ENCODE data around the gene UBE2F. TPM values are rescaled to one million over a fixed set of nuclear protein-coding genes. Genes with fewer than 3 reads are reported as not detected.
"Not testable (repeated sequence)": the region's sequence is repeated elsewhere in the genome, so short reads cannot be mapped to it uniquely, and the experiment has no call there.

Gene UBE2F
- total RNA-seq, 2 donors from 2014 or later: 58.3 to 59.2 TPM

DNA sequence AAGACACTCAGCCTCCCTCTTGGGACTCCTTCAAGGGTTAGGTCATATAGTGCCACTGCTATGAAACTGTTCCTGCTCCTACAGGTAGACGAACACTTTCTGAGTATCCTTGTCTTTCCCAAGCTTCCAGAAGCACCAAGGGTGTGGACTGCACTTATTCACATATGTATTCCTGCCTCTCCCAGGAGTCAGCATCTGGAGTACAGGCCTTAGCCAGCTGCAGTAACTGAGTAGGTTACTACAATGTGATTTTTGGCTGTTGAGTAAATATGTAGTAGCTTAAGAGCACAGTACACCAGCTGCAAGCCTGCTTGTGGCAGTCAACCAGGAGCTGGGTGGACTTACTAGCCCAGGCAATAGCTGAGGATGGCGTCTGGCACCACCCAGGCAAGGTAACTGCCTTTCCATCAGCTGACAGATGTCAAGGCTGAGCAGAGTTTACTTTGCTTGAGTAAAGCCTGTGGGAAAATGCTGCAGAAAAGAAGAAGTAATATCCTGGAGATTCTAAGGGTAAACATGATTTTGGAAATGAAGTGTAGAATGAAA, 80.0 kb downstream of the UBE2F start:
- 87 to 100% methylated on average over 2 of the region's 2 CpGs for WGBS, 2 experiments (ENCODE audit: insufficient coverage in 1 of 2, insufficient read length in 1 of 2)
- no peak overlapping the region for H3K27ac ChIP-seq (ENCODE audit: low read depth, low read length)
- peaks cover 11% of the 10 kb centered on the region for H3K9me3 Mint-ChIP-seq
- H3K36me3 Mint-ChIP-seq (ENCODE audit: low read depth): peaks cover 22% of the 10 kb centered on the region
- H3K4me3 ChIP-seq (ENCODE audit: low read length): no peak overlapping the region
- TF ChIP-seq, protein P1, sequence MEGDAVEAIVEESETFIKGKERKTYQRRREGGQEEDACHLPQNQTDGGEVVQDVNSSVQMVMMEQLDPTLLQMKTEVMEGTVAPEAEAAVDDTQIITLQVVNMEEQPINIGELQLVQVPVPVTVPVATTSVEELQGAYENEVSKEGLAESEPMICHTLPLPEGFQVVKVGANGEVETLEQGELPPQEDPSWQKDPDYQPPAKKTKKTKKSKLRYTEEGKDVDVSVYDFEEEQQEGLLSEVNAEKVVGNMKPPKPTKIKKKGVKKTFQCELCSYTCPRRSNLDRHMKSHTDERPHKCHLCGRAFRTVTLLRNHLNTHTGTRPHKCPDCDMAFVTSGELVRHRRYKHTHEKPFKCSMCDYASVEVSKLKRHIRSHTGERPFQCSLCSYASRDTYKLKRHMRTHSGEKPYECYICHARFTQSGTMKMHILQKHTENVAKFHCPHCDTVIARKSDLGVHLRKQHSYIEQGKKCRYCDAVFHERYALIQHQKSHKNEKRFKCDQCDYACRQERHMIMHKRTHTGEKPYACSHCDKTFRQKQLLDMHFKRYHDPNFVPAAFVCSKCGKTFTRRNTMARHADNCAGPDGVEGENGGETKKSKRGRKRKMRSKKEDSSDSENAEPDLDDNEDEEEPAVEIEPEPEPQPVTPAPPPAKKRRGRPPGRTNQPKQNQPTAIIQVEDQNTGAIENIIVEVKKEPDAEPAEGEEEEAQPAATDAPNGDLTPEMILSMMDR (conservative IDR thresholded peaks at IDR 0.05): no peak
- no peaks in the 10 kb centered on the region for H3K27me3 ChIP-seq (ENCODE audit: control insufficient read depth, insufficient read depth, low read length, poor library complexity, severe bottlenecking)
- H3K9ac ChIP-seq (ENCODE audit: extremely low read depth, low read length, poor library complexity, severe bottlenecking): no peak overlapping the region
- H3K36me3 ChIP-seq (ENCODE audit: control insufficient read depth, insufficient read depth, low read length): peaks cover 23% of the 10 kb centered on the region
- H3K4me1 Mint-ChIP-seq: no peaks in the 10 kb centered on the region
- no peak for DNase-seq
- no peaks in the 10 kb centered on the region for H3K27me3 Mint-ChIP-seq (ENCODE audit: insufficient read depth)
- peaks cover 12% of the 10 kb centered on the region for H3K9me3 ChIP-seq (ENCODE audit: control insufficient read depth, low read length)
- H3K27ac Mint-ChIP-seq: no peak overlapping the region
- no peak overlapping the region for H3K4me3 Mint-ChIP-seq
- H3K4me1 ChIP-seq (ENCODE audit: control insufficient read depth, insufficient read depth, low read length): no peaks in the 10 kb centered on the region

DNA sequence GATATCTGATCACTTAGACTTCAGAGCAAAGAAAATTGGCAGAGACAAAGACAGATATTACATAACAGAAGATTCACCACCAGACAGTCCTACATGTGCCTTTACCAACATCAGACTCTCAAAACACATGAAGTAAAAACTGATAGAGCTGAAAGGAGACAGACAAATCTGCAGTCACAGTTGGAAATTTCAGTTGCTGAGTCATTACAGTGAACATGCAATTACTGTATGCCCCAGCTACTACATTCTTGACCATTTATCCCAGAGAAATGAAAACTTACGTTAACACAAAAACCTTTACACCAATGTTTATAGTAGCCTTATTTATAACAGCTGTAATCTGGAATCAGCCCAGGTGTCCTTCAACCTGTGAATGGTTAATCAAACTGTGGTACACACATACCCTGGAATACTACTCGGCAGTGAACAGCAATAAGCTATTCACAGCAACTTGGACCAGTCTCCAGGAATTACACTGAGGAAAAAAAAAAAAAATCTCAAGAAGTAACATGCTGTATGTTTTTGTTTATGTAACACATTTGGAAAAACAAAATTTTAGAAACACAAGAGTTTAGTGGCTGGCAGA, 86.5 kb downstream of the UBE2F start:
- Histone ChIP-seq H3K4me3 (ENCODE audit: low read length) (no peak overlapping the region), H3K9me3 (ENCODE audit: control insufficient read depth, low read length) (peaks cover 4% of the 10 kb centered on the region), H3K27me3 (ENCODE audit: control insufficient read depth, insufficient read depth, low read length, poor library complexity, severe bottlenecking) (no peaks in the 10 kb centered on the region), H3K36me3 (ENCODE audit: control insufficient read depth, insufficient read depth, low read length) (no peaks in the 10 kb centered on the region), H3K4me1 (ENCODE audit: control insufficient read depth, insufficient read depth, low read length) (no peaks in the 10 kb centered on the region), H3K9ac (ENCODE audit: extremely low read depth, low read length, poor library complexity, severe bottlenecking) (no peak overlapping the region), H3K27ac (ENCODE audit: low read depth, low read length) (no peak overlapping the region)
- peaks cover 7% of the 10 kb centered on the region for H3K9me3 Mint-ChIP-seq
- peaks cover 9% of the 10 kb centered on the region for H3K27me3 Mint-ChIP-seq (ENCODE audit: insufficient read depth)
- WGBS, 2 experiments (ENCODE audit: insufficient coverage in 1 of 2, insufficient read length in 1 of 2): 94 to 100% methylated on average over 2 of the region's 2 CpGs
- TF ChIP-seq, protein P1 (conservative IDR thresholded peaks at IDR 0.05): no peak
- H3K4me3 Mint-ChIP-seq: no peak overlapping the region
- H3K27ac Mint-ChIP-seq: no peak overlapping the region
- H3K4me1 Mint-ChIP-seq: no peaks in the 10 kb centered on the region
- no peak for DNase-seq
- no peaks in the 10 kb centered on the region for H3K36me3 Mint-ChIP-seq (ENCODE audit: low read depth)

DNA sequence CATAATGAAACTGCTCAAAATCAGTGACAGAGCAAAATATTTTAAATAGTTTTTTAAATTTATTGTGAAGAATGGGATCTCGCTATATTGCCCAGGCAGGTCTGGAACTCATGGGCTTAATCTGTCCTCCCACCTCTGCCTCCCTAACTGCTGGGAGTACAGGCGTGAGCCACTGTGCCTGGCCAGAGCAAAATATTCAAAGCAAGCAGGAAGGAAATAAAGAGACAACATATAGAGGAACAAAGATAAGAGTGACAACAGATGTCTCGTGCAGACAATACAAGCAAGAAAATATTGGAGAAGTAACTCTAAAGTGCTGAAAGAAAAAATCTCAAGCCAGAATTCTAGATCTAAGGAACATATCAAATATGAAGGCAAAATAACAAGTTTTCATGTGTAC, 89.0 kb downstream of the UBE2F start:
- H3K9me3 ChIP-seq (ENCODE audit: control insufficient read depth, low read length): no peaks in the 10 kb centered on the region
- H3K27me3 ChIP-seq (ENCODE audit: control insufficient read depth, insufficient read depth, low read length, poor library complexity, severe bottlenecking): no peaks in the 10 kb centered on the region
- H3K4me3 Mint-ChIP-seq: no peak overlapping the region
- TF ChIP-seq, protein P1 (conservative IDR thresholded peaks at IDR 0.05): no peak
- no peaks in the 10 kb centered on the region for H3K9me3 Mint-ChIP-seq
- no peak overlapping the region for H3K27ac ChIP-seq (ENCODE audit: low read depth, low read length)
- peaks cover 3% of the 10 kb centered on the region for H3K4me1 Mint-ChIP-seq
- H3K27ac Mint-ChIP-seq: no peak overlapping the region
- no peaks in the 10 kb centered on the region for H3K36me3 ChIP-seq (ENCODE audit: control insufficient read depth, insufficient read depth, low read length)
- DNase-seq: no peak
- no peak overlapping the region for H3K9ac ChIP-seq (ENCODE audit: extremely low read depth, low read length, poor library complexity, severe bottlenecking)
- H3K4me1 ChIP-seq (ENCODE audit: control insufficient read depth, insufficient read depth, low read length): no peaks in the 10 kb centered on the region
- H3K36me3 Mint-ChIP-seq (ENCODE audit: low read depth): no peaks in the 10 kb centered on the region
- peaks cover 9% of the 10 kb centered on the region for H3K27me3 Mint-ChIP-seq (ENCODE audit: insufficient read depth)
- H3K4me3 ChIP-seq (ENCODE audit: low read length): no peak overlapping the region
- WGBS, 2 experiments (ENCODE audit: insufficient coverage in 1 of 2, insufficient read length in 1 of 2): 95 to 100% methylated on average over 1 to 3 of the region's 3 CpGs

GRCh38 chr2:238057696-238058575, 91.1 kb downstream of the UBE2F start:
- H3K27me3 Mint-ChIP-seq (ENCODE audit: insufficient read depth): not testable (repeated sequence)
- WGBS, 2 experiments (ENCODE audit: insufficient coverage in 1 of 2, insufficient read length in 1 of 2): 94 to 95% methylated on average over 18 to 44 of the region's 44 CpGs

More at GRCh38 chr2:238057696-238058575, 91.1 kb downstream of the UBE2F start:
- peaks cover 13% of the 10 kb centered on the region for H3K4me1 Mint-ChIP-seq
- not testable (repeated sequence) for H3K9ac ChIP-seq (ENCODE audit: extremely low read depth, low read length, poor library complexity, severe bottlenecking); H3K36me3 Mint-ChIP-seq (ENCODE audit: low read depth); H3K4me3 ChIP-seq (ENCODE audit: low read length); H3K36me3 ChIP-seq (ENCODE audit: control insufficient read depth, insufficient read depth, low read length); H3K27ac ChIP-seq (ENCODE audit: low read depth, low read length); DNase-seq; H3K27ac Mint-ChIP-seq; H3K9me3 Mint-ChIP-seq; H3K4me3 Mint-ChIP-seq; H3K4me1 ChIP-seq (ENCODE audit: control insufficient read depth, insufficient read depth, low read length); H3K27me3 ChIP-seq (ENCODE audit: control insufficient read depth, insufficient read depth, low read length, poor library complexity, severe bottlenecking); H3K9me3 ChIP-seq (ENCODE audit: control insufficient read depth, low read length)
